Uterus (tissue), 4 donors: ENCODE measurements around the gene PCNX1. TPM values are rescaled to one million over a fixed set of nuclear protein-coding genes. Genes with fewer than 3 reads are reported as not detected.

ENCODE experiments used
- DNase-seq, 2 donors: peaks; one replicate each; pipeline ENCODE4 v3.0.0-alpha.2; 2019 to 2020
- H3K27ac ChIP-seq, 2 donors: fragments of 200-600 bp; sonication (generic); 1 replicate in 1 of 2; 2 replicates in 1 of 2; pipeline ENCODE4 v1.5.1; 2016 to 2018
- H3K27me3 ChIP-seq, 2 donors: fragments of 200-600 bp; sonication (generic); one replicate each; pipeline ENCODE4 v1.5.1; 2018 to 2019; ENCODE audit warnings: control low read depth in 1 of 2
- H3K36me3 ChIP-seq, 2 donors: fragments of 200-600 bp; sonication (generic); one replicate each; pipeline ENCODE4 v1.5.1; 2019; ENCODE audit warnings: control low read depth in 1 of 2
- H3K4me1 ChIP-seq, 2 donors: fragments of 200-600 bp; sonication (generic); one replicate each; pipeline ENCODE4 v1.5.1; 2018 to 2019; ENCODE audit warnings: control low read depth in 1 of 2
- H3K4me3 ChIP-seq, 2 donors: fragments of 200-600 bp; sonication (generic); 1 replicate in 1 of 2; 2 replicates in 1 of 2; pipeline ENCODE4 v1.5.1; 2018 to 2019; ENCODE audit warnings: mild to moderate bottlenecking in 1 of 2
- H3K9me3 ChIP-seq, 2 donors: fragments of 200-600 bp; sonication (generic); one replicate each; pipeline ENCODE4 v1.5.1; 2019; ENCODE audit warnings: control low read depth in 1 of 2
- POLR2A ChIP-seq, 2 donors: fragments of 450-650 bp; IDR thresholded peaks; one replicate each; pipeline ENCODE4 v1.6.1; 2016; ENCODE audit warnings: antibody characterized with exemption in 2 of 2, mild to moderate bottlenecking in 1 of 2, moderate library complexity in 1 of 2
- intact Hi-C: fragments of 100-400 bp; cut with DNase I; formaldehyde crosslinking; loops from one replicate; pipeline ENCODE4 v1.15.1; 2023; ENCODE audit warnings: low total_unique reads
- total RNA-seq, 4 donors: library from RNA; depleted of rRNA in 3 of 4; stranded (reverse); fragments of >200 nt in 3 of 4; gene quantifications; one replicate each; pipeline versions ENCODE4 v1.1.0 to v1.2.4, GENCODE V29; 2014 to 2023
- TF ChIP-seq, protein P1 (sequence below), 4 experiments: fragments of 200-600 bp in 2 of 4; fragments of 450-650 bp in 2 of 4; sonication (generic) in 2 of 4; IDR thresholded peaks; one replicate each; pipeline ENCODE4 v1.5.1; 2016 to 2019; ENCODE audit warnings: antibody characterized with exemption in 4 of 4, mild to moderate bottlenecking in 2 of 4, moderate library complexity in 1 of 4
- donor health status: DM: yes; HTN: yes; CAD: no.

Gene PCNX1
- total RNA-seq, 4 donors from 2014 or later: 34.6 to 112 (median 90.3) TPM

GRCh38 chr14:71105177-71105576 lies 197.9 kb downstream of the PCNX1 start:
- no peak overlapping the region for H3K27ac ChIP-seq
- no peak for TF ChIP-seq POLR2A (IDR thresholded peaks at IDR 0.05)
- TF ChIP-seq, protein P1, sequence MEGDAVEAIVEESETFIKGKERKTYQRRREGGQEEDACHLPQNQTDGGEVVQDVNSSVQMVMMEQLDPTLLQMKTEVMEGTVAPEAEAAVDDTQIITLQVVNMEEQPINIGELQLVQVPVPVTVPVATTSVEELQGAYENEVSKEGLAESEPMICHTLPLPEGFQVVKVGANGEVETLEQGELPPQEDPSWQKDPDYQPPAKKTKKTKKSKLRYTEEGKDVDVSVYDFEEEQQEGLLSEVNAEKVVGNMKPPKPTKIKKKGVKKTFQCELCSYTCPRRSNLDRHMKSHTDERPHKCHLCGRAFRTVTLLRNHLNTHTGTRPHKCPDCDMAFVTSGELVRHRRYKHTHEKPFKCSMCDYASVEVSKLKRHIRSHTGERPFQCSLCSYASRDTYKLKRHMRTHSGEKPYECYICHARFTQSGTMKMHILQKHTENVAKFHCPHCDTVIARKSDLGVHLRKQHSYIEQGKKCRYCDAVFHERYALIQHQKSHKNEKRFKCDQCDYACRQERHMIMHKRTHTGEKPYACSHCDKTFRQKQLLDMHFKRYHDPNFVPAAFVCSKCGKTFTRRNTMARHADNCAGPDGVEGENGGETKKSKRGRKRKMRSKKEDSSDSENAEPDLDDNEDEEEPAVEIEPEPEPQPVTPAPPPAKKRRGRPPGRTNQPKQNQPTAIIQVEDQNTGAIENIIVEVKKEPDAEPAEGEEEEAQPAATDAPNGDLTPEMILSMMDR (IDR thresholded peaks at IDR 0.05): no peak
- no peaks in the 10 kb centered on the region for H3K9me3 ChIP-seq
- no peak for DNase-seq
- H3K36me3 ChIP-seq: no peaks in the 10 kb centered on the region
- H3K27me3 ChIP-seq: no peaks in the 10 kb centered on the region
- no peak overlapping the region for H3K4me3 ChIP-seq
- no peaks in the 10 kb centered on the region for H3K4me1 ChIP-seq
- intact Hi-C loops: no loop called here

GRCh38 chr14:71107921-71108320 lies 200.7 kb downstream of the PCNX1 start:
- no peaks in the 10 kb centered on the region for H3K9me3 ChIP-seq
- H3K4me3 ChIP-seq: no peak overlapping the region
- no peak overlapping the region for H3K27ac ChIP-seq
- intact Hi-C loops: no loop called here
- DNase-seq: no peak
- TF ChIP-seq, protein P1 (IDR thresholded peaks at IDR 0.05): no peak
- TF ChIP-seq POLR2A (IDR thresholded peaks at IDR 0.05): no peak
- H3K27me3 ChIP-seq: no peaks in the 10 kb centered on the region
- H3K4me1 ChIP-seq: no peaks in the 10 kb centered on the region
- no peaks in the 10 kb centered on the region for H3K36me3 ChIP-seq

DNA sequence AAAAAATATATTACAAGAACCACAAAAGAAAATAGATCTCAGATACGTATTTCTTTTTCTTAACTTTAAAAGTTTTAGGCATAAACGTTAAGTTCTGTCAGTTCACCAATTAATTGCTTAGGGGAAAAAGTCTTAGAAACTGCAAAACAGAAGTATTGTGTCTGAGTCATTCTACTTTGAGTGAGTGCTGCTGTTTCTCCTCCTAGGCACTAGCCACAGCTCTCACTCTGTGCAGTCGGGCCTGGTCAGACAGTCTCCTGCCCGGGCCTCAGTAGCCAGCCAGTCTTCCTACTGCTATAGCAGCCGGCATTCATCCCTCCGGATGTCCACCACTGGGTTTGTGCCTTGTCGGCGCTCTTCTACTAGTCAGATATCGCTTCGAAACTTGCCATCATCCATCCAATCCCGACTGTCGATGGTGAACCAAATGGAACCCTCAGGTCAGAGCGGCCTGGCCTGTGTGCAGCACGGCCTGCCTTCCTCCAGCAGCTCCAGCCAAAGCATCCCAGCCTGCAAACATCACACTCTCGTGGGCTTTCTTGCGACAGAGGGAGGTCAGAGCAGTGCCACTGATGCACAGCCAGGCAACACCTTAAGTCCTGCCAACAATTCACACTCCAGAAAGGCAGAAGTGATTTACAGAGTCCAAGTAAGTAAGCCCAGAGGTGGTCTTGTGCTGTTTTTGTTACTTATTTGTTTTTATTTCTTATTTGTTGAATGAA lies 201.3 kb downstream of the PCNX1 start:
- Histone ChIP-seq H3K4me1 (no peaks in the 10 kb centered on the region), H3K4me3 (no peak overlapping the region), H3K27ac (no peak overlapping the region), H3K36me3 (no peaks in the 10 kb centered on the region), H3K9me3 (no peaks in the 10 kb centered on the region), H3K27me3 (no peaks in the 10 kb centered on the region)
- no peak for DNase-seq
- TF ChIP-seq, protein P1 (IDR thresholded peaks at IDR 0.05): no peak
- TF ChIP-seq POLR2A (IDR thresholded peaks at IDR 0.05): no peak
- intact Hi-C loops: no loop called here

- H3K36me3 ChIP-seq: no peaks in the 10 kb centered on the region
- no peaks in the 10 kb centered on the region for H3K27me3 ChIP-seq
- H3K4me1 ChIP-seq: no peaks in the 10 kb centered on the region
- intact Hi-C loops: no loop called here
- H3K9me3 ChIP-seq: no peaks in the 10 kb centered on the region
- H3K27ac ChIP-seq: no peak overlapping the region
- TF ChIP-seq POLR2A (IDR thresholded peaks at IDR 0.05): no peak
- TF ChIP-seq, protein P1 (IDR thresholded peaks at IDR 0.05): no peak
- no peak overlapping the region for H3K4me3 ChIP-seq
- no peak for DNase-seq
Observed at GRCh38 chr14:71113376-71113775, 206.1 kb downstream of the PCNX1 start.

- TF ChIP-seq, protein P1 (IDR thresholded peaks at IDR 0.05): no peak
- TF ChIP-seq POLR2A (IDR thresholded peaks at IDR 0.05): no peak
Observed at GRCh38 chr14:71114565-71114964, 207.3 kb downstream of the PCNX1 start.

More at GRCh38 chr14:71114565-71114964, 207.3 kb downstream of the PCNX1 start:
- H3K27me3 ChIP-seq: no peaks in the 10 kb centered on the region
- intact Hi-C loops: no loop called here
- H3K36me3 ChIP-seq: no peaks in the 10 kb centered on the region
- no peak overlapping the region for H3K4me3 ChIP-seq
- H3K27ac ChIP-seq: no peak overlapping the region
- DNase-seq: no peak
- H3K4me1 ChIP-seq: no peaks in the 10 kb centered on the region
- H3K9me3 ChIP-seq: no peaks in the 10 kb centered on the region
